GM23248 (cell line): ENCODE measurements around the gene WWC1.

Experiments used
- EZH2 ChIP-seq: fragments of 200-600 bp; sonication (generic); IDR thresholded peaks from 2 replicates; pipeline ENCODE4 v1.6.1; 2018; ENCODE audit warnings: antibody characterized with exemption, mild to moderate bottlenecking; ENCODE audit not compliant: insufficient read depth, poor library complexity, severe bottlenecking
- EZH2phosphoT487 ChIP-seq: fragments of 200-600 bp; sonication (generic); IDR thresholded peaks from 2 replicates; pipeline ENCODE4 v1.6.1; 2018; ENCODE audit warnings: antibody characterized with exemption, moderate library complexity, mild to moderate bottlenecking, low read depth; ENCODE audit not compliant: insufficient read depth

DNA sequence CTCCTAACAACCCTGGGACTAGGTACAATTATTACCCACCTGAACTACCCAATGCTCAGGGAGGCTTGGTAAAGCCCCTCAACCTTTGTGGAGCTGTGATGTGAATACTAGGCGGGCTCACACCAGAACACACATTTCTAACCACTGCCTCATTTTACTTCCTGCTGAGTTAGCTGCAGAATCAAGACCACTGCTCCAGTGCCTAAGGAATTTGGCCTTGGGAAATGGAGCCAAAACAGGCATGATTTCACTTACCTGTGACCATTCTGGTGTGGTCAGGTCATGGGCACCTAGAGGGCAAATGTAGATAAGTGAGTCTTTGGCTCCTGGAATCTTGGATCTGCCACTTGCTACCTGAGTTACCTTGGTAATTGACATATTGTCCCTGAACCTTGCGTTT, 5.2 kb downstream of the WWC1 start:
- TF ChIP-seq EZH2phosphoT487, result no peak
- no peak for TF ChIP-seq EZH2
